HG03432 (cell line): Measurements from ENCODE around the gene APOL2.
"Not testable (repeated sequence)": the region's sequence is repeated elsewhere in the genome, so short reads cannot be mapped to it uniquely, and the experiment has no call there.

Source experiments
- ATAC-seq: cut with Tn5 transposase; IDR thresholded peaks from one replicate; pipeline ENCODE4 v1.9.1; 2021; ENCODE audit warnings: mild to moderate bottlenecking, moderate library complexity; ENCODE audit not compliant: unreplicated experiment

Gene APOL2

DNA sequence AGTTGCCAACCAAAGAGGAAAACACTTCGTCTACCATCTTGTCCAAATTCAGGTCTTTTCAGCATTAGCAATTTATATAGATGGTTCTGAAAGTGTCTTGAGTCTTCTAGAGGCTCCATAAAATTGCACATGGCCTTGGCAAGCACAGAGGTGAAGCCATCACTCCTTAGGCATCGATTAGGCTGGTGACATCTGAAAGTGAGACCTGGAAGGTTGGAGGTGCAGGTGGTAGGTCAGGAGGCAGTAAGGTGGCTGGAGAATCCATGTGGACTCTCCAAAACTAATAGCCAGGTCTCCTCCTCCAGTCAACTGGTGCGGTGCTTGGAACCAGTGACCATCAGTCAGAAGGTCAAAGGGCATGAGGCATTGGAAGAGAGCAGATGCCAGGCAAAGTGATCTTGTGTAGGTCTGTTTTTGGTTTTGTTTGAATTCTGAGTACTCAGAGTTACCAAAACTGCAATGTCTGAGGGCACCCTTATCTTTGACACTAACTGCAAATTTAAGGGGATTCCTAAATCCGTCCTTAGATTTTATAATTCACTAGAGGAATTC lies 6.6 kb upstream of the APOL2 start:
- no peak for ATAC-seq

DNA sequence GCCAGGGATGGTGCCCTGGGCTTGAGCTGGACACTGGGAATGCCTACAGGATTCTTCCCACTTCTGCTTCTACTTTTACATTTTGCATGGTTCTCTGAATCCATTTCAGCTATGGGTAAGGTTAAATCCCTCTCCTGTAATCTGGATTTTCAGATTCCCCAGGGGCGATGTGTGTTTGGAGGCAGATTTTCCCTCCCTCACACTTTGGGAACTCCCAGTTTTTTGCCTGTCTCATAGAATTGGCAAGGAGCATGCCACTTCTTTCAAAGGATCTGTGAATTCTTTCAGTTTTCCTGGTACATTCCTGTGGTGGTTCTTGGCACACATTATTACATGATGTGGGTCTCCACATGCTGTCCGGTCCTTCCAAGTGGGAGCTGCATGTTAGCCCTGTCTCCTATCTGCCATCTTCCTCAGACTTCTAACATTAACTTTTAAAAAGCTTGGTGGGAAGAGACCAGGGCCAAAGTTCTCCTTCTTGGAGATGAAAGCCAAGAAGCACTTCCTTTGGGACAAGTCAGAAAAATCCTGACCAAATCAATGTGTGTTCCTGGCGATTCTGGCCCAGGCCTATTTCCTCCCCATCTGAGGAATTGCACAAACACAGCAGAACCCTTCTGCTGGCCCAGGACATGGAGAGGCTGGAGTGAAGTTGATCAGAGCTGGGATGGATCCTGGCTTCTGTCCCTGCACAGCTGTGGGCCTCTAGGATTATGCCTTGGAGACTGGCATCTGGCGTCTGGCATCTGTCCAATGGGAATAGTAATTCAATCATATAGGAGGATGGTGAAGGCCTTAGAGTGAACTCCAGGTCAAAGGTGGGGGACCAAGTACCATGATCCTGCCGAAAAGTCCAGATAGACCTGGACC lies 5.4 kb upstream of the APOL2 start:
- ATAC-seq: no peak

- ATAC-seq: no peak
Measured at GRCh38 chr22:36243986-36244385, 4.7 kb upstream of the APOL2 start.

DNA sequence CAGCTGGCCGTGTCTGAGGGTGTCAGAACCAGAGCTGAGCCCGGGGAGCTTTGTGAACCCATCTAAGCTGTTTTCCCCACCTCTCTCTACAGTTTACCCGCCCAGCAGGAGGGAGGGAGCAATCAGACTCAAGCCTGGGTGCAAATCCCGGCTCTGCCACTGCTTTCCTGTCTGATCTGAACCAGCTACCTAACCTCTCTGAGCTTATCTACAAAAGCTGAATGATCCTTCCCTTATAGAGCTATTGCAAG lies 252 bp downstream of the APOL2 start:
- peak; percentile 18 for ATAC-seq

DNA sequence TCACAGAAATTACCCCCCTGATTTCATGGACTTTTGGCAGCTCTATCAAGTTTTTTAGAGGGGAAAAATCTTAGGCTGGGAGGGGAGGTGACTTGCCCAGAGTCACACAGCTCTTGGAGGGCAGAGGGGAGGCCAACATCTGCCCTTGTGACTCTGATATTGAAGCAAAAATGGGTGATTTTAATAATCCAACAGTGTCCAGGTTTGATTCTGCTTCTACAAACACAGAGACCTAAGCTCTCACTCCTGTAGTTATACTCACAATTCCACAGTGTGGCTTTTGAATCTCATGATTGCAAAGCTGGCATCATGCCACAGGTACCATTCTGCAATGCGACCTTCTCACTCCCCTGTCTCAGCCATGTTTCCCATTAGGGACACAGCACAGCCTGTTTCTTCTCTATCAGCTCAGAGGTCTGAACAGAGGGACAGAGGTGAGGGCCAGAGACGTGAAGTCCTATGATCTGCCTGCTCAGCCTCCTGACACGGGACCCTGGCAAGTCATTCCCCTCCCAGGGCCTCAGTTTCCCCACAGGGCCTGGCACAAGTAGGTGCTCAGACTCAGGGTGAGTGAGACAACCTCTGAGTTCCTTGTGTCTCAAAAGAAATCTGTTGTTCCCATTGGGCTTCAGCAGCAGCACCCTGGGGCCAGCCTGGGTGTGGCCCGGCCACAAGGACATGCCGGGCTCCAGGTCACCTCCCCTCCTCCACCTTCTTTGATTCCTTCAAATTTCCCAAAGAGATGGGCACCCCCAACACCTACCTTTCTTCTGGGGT lies 766 bp downstream of the APOL2 start:
- ATAC-seq: peak; percentile 17

- no peak for ATAC-seq
Measured at GRCh38 chr22:36237462-36238372, 1.6 kb downstream of the APOL2 start.

DNA sequence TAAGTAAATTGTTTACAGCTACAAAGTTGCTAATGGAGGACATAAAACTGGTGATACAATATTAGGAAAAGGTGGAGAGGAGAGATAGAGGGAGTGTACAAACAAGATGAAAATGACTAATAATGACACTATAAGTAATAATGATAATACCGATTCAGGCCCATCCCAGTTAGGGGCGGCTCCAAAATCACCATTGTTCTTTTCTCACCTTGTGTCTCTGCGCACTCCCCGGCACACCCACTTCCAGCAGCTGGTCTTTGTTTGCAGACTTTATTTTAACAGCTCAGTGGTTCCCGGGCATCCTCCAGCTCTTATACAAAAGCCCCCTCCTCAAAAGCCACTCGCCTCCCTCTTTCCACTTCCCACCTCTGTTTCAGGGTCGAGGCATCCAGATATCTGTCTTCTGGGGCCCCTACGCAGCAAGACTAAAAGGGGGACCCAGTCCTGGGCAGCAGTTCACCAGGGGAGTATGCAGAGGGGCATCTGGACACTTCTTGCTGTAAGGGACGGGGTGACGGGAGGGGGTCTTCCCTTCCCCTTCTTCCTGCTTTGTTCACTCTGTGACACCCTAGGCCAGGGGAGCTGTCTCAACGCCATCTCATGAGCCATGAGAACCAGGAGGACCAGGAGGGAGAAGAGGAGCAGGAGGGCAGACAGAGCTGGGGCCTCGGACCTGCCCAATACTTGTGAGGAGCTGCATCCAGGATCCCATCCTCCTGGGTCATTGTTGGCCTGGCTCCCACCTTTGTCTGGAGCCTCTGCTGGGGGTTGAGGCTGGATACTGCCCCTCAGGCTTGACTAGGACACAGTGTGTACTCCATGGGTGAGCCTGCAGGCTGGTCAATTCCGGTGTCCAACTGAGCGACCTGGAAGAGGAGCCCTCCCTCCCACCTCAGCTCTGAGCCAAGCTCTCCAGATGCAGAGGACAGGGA lies 2.7 kb downstream of the APOL2 start:
- ATAC-seq: no peak

- no peak for ATAC-seq
Measured at GRCh38 chr22:36235585-36235984, 3.7 kb downstream of the APOL2 start.

GRCh38 chr22:36234919-36235318 lies 4.4 kb downstream of the APOL2 start:
- ATAC-seq: no peak

DNA sequence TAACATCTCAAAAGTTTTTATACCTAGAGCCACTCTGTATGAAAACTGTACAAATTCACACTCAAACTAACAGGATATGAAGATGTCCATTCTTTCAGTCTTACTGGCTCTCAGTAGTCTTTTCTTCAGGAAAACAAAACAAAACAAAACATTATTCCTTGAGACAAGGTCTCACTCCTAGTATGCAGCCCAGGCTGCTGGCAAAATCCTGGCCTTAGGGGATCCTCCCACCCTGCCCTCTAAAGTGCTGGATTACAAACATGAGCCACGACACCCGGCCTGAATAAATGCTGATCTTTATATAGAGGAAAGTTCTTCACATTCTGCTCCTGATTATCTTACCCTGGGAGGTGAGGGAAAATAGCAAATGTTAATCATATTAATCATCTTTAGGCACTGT lies 5.1 kb downstream of the APOL2 start:
- ATAC-seq: no peak

GRCh38 chr22:36233796-36234195 lies 5.5 kb downstream of the APOL2 start:
- no peak for ATAC-seq

- no peak for ATAC-seq
Measured at GRCh38 chr22:36232715-36233401, 6.5 kb downstream of the APOL2 start.

DNA sequence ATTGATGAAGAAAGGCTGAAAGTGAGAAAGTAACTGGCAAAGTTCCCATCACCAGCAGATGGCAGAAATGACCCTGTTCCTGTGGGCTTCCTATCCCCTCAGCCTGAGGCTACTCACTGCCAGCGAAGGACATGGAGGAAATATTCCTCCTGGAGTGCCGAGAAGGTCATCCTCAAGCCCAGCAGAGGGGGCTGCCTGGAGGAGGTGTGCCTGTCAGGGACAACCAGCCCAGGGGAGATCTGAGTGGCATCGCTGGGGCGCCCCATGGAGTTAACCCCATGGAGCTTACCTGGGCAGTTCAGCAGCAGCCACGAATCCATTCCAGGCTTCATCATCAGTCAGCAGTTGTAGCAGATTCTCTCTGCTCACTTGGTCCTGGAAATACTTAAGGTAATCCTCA lies 8.3 kb downstream of the APOL2 start:
- not testable (repeated sequence) for ATAC-seq

GRCh38 chr22:36229649-36230048 lies 9.7 kb downstream of the APOL2 start:
- ATAC-seq: not testable (repeated sequence)

- ATAC-seq: no peak
Measured at GRCh38 chr22:36228944-36229343, 10.4 kb downstream of the APOL2 start.

DNA sequence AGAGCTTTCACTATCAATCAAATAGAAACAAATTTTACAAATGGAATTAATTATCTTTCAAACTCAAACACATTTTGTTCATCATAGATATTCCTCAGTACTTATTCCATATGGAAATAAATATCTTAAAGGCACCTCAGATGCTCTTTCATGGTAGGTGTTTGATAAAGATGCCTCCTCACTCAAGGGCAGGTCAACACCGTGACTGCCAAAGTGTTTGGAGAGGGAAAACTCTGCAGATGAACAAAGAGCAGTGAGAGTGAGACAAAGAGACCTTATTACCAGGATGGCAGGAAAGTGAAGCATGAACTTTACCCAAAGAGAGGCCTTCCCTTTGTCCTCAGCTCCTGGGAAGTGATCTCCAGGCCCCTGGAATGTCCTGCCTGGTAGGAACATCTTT lies 11.0 kb downstream of the APOL2 start:
- ATAC-seq: not testable (repeated sequence)

DNA sequence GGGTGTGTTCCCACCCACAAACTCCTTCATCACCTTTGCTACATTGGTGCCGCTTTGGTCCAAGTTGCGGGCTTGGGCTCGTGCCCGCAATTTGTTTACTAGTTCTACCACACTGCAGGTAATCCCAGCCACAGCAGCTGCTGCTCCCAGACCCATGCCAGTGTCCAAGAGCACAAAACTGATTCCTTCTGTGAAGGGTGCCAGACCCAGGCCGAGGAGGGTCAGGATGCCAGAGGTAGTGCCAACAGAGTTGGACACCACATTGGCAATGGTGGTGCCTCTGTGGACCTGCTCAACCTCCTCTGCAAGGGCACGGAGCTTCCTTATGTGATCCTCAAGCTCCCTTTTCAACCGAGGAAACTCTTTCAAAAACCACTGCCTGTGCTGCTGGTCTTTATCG lies 11.5 kb downstream of the APOL2 start:
- no peak for ATAC-seq

- ATAC-seq: no peak
Measured at GRCh38 chr22:36227396-36227795, 11.9 kb downstream of the APOL2 start.

DNA sequence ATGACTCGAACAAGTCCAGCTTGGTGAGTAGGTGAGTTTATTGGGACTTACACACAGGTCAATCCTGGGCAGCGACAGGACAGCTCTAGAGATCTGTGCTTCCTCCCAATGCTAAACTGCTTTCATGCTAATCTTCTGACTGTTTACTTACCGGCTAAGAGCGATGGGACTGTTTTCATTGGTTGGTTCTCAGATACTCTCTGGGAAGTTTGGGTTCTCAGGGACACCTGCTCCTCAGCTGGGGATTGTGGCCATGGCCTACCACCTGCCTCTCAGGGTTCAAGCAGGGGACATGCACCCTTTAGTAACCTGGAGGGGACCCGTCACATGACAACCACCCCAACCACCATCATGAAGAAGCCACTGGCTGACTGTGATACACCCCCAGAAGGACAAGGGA lies 13.1 kb downstream of the APOL2 start:
- no peak for ATAC-seq
